A673 (cell line): ENCODE data around the gene RASGRF1. TPM values are rescaled to one million over a fixed set of nuclear protein-coding genes. Genes with fewer than 3 reads are reported as not detected.
"Not testable (repeated sequence)": the region's sequence is repeated elsewhere in the genome, so short reads cannot be mapped to it uniquely, and the experiment has no call there.

Experiments used
- BruUV-seq: library from RNA; stranded (reverse); fragments of 400-500 nt; replicated peaks from 2 replicates; lab custom pipeline; 2021; lab: Mats Ljungman, UMichigan
- CTCF ChIA-PET: fragments of 300-600 bp; sonication (Branson Sonifier 250); formaldehyde crosslinking; loops from one replicate; lab custom pipeline; 2022; ENCODE audit warnings: antibody characterized with exemption; lab: Charles Lee
- POLR2A ChIA-PET: fragments of 300-600 bp; sonication (Branson Sonifier 250); formaldehyde crosslinking; loops from one replicate; lab custom pipeline; 2022; ENCODE audit warnings: antibody characterized with exemption; ENCODE audit not compliant: low non-redundant PET; lab: Charles Lee
- DNase-seq: peaks from one replicate; pipeline ENCODE4 v3.0.0-alpha.2; 2015; ENCODE audit warnings: low spot score
- H3K27ac ChIP-seq: fragments of 200-600 bp; sonication (generic); 2 replicates; pipeline ENCODE4 v1.5.1; 2016; ENCODE audit warnings: mixed run types, low read depth, mild to moderate bottlenecking, mixed read lengths, antibody characterized with exemption, low read length; ENCODE audit not compliant: poor library complexity, severe bottlenecking
- H3K27me3 ChIP-seq: fragments of 200-600 bp; sonication (generic); replicated peaks from 2 replicates; pipeline ENCODE4 v1.6.1; 2017; ENCODE audit warnings: mixed run types, low read depth, mild to moderate bottlenecking, mixed read lengths, antibody characterized with exemption, low read length; ENCODE audit not compliant: insufficient read depth, poor library complexity
- H3K36me3 ChIP-seq: fragments of 200-600 bp; sonication (generic); 2 replicates; pipeline ENCODE4 v1.6.1; 2016; ENCODE audit warnings: mixed run types, mild to moderate bottlenecking, mixed read lengths, antibody characterized with exemption, low read length; ENCODE audit not compliant: insufficient read depth, poor library complexity, severe bottlenecking
- H3K4me1 ChIP-seq: fragments of 200-600 bp; sonication (generic); 2 replicates; pipeline ENCODE4 v1.6.1; 2017; ENCODE audit warnings: mixed run types, mild to moderate bottlenecking, mixed read lengths, antibody characterized with exemption, low read length; ENCODE audit not compliant: insufficient read depth, poor library complexity, severe bottlenecking
- H3K4me3 ChIP-seq: fragments of 200-600 bp; sonication (generic); 2 replicates; pipeline ENCODE4 v1.5.1; 2016; ENCODE audit warnings: low read depth, mixed run types, mild to moderate bottlenecking, mixed read lengths, low read length; ENCODE audit not compliant: poor library complexity, severe bottlenecking
- H3K9me3 ChIP-seq: fragments of 200-600 bp; sonication (generic); 2 replicates; pipeline ENCODE4 v1.6.1; 2016; ENCODE audit warnings: mixed run types, low read depth, mild to moderate bottlenecking, mixed read lengths, antibody characterized with exemption, low read length; ENCODE audit not compliant: poor library complexity, severe bottlenecking
- CTCF ChIP-seq: fragments of 300-800, 200-600 bp; sonication (generic); conservative IDR thresholded peaks from 2 replicates; pipeline ENCODE4 v1.5.1; 2017; ENCODE audit warnings: low read depth, mild to moderate bottlenecking, antibody characterized with exemption, low read length, moderate library complexity, mixed read lengths
- EZH2 ChIP-seq: fragments of 200-600 bp; sonication (generic); IDR thresholded peaks from 2 replicates; pipeline ENCODE4 v1.6.1; 2017; ENCODE audit warnings: borderline replicate concordance, low read depth, mild to moderate bottlenecking, mixed read lengths, antibody characterized with exemption, low read length; ENCODE audit not compliant: poor library complexity, severe bottlenecking
- intact Hi-C: fragments of 100-400 bp; cut with micrococcal nuclease; formaldehyde crosslinking; loops from one replicate; pipeline ENCODE4 v1.10.0; 2022; ENCODE audit not compliant: unreplicated experiment
- total RNA-seq: library from RNA; stranded (reverse); gene quantifications from 2 replicates; pipeline ENCODE4 v1.2.3, GENCODE V29; 2021

Gene RASGRF1
- total RNA-seq, 1 experiment from 2014 or later, result 0.73 TPM

GRCh38 chr15:78997981-78998499 is 92.5 kb downstream of the RASGRF1 start:
- H3K27ac ChIP-seq, result no peak overlapping the region
- BruUV-seq, result no TSS peak
- H3K9me3 ChIP-seq, result no peaks in the 10 kb centered on the region
- DNase-seq, result no peak
- H3K4me3 ChIP-seq, result no peak overlapping the region
- ChIA-PET POLR2A (no interaction called here), CTCF (interaction anchor here (0.6 kb wide), 1 partner anchor 91 kb away, joined by 8 read pairs; no protein-coding TSS in a partner anchor)
- intact Hi-C loops, result no loop called here
- no peaks in the 10 kb centered on the region for H3K4me1 ChIP-seq
- no peaks in the 10 kb centered on the region for H3K27me3 ChIP-seq
- TF ChIP-seq EZH2 (no peak), CTCF (no peak)
- no peaks in the 10 kb centered on the region for H3K36me3 ChIP-seq

- TF ChIP-seq EZH2, result no peak
- TF ChIP-seq CTCF, result no peak
- H3K4me1 ChIP-seq, result no peaks in the 10 kb centered on the region
- H3K27me3 ChIP-seq, result no peaks in the 10 kb centered on the region
- H3K27ac ChIP-seq, result no peak overlapping the region
- POLR2A ChIA-PET, result no interaction called here
- no TSS peak for BruUV-seq
- no peaks in the 10 kb centered on the region for H3K9me3 ChIP-seq
- no peak for DNase-seq
- H3K36me3 ChIP-seq, result no peaks in the 10 kb centered on the region
- CTCF ChIA-PET, result no interaction called here
- H3K4me3 ChIP-seq, result no peak overlapping the region
- intact Hi-C loops, result no loop called here
Observed at GRCh38 chr15:78996894-78997275, 93.7 kb downstream of the RASGRF1 start.

GRCh38 chr15:78995921-78996893 is 94.4 kb downstream of the RASGRF1 start:
- no peaks in the 10 kb centered on the region for H3K4me1 ChIP-seq
- BruUV-seq, result no TSS peak
- ChIA-PET POLR2A (no interaction called here), CTCF (no interaction called here)
- no peaks in the 10 kb centered on the region for H3K9me3 ChIP-seq
- H3K4me3 ChIP-seq, result no peak overlapping the region
- H3K27me3 ChIP-seq, result no peaks in the 10 kb centered on the region
- no peak for DNase-seq
- no peak overlapping the region for H3K27ac ChIP-seq
- H3K36me3 ChIP-seq, result no peaks in the 10 kb centered on the region
- TF ChIP-seq CTCF, result no peak
- no peak for TF ChIP-seq EZH2
- intact Hi-C loops, result no loop called here

- H3K4me3 ChIP-seq, H3K27me3 ChIP-seq, DNase-seq, H3K27ac ChIP-seq, BruUV-seq, intact Hi-C loops, POLR2A ChIA-PET, H3K4me1 ChIP-seq, CTCF ChIA-PET, H3K9me3 ChIP-seq, H3K36me3 ChIP-seq: not testable (repeated sequence)
Observed at GRCh38 chr15:78995161-78995560, 95.4 kb downstream of the RASGRF1 start.
